ENCODE measurements around the gene ANO1. TPM values are rescaled to one million over a fixed set of nuclear protein-coding genes. Genes with fewer than 3 reads are reported as not detected.

The ANO1 gene
- total RNA-seq, 4 donors from 2014 or later = 1.1 to 27.2 (median 4.2) TPM

DNA sequence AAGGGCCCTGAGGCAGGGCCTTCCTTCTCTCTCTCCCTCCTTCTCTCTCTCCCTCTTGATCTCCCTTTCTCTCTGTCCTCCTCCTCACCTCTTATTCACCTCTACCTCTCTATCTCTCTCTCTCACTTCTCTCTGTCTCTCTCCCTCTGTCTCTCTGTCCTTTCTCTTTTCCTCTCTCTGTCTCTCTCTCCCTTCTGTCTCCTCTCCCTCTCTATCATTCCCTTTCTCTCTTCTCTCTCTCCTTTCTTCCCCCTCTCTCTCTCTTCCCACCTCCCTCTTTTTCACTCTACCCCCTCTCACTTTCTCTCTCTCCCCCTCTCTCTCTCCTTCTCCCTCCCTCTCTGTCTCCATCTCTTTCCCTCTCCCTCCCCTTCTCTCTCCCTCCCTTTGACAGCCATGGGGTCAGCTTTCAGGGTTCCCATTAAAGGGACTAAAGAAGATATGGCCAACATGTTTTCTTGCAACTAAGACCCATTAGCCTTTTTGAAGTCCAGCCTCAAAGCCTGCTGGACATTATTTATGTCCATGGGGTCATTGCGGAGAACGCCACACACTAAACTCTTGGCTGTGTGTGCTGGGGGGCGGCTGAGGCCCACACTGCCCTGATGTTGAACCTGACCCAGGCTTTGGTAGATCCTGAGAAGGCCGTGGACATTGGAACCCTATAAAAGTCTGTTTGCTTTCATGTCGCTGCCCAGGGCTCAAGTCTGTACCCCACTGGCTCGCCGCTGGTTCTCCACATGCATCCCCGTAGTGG, 15.0 kb downstream of the ANO1 start:
- TF ChIP-seq, protein P1, sequence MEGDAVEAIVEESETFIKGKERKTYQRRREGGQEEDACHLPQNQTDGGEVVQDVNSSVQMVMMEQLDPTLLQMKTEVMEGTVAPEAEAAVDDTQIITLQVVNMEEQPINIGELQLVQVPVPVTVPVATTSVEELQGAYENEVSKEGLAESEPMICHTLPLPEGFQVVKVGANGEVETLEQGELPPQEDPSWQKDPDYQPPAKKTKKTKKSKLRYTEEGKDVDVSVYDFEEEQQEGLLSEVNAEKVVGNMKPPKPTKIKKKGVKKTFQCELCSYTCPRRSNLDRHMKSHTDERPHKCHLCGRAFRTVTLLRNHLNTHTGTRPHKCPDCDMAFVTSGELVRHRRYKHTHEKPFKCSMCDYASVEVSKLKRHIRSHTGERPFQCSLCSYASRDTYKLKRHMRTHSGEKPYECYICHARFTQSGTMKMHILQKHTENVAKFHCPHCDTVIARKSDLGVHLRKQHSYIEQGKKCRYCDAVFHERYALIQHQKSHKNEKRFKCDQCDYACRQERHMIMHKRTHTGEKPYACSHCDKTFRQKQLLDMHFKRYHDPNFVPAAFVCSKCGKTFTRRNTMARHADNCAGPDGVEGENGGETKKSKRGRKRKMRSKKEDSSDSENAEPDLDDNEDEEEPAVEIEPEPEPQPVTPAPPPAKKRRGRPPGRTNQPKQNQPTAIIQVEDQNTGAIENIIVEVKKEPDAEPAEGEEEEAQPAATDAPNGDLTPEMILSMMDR (IDR thresholded peaks at IDR 0.05) = no peak
- no peak for TF ChIP-seq POLR2A (IDR thresholded peaks at IDR 0.05)
- no peaks in the 10 kb centered on the region for H3K4me1 ChIP-seq
- H3K36me3 ChIP-seq = no peaks in the 10 kb centered on the region
- H3K27me3 ChIP-seq = no peaks in the 10 kb centered on the region
- no peaks in the 10 kb centered on the region for H3K9me3 ChIP-seq
- no peak overlapping the region for H3K4me3 ChIP-seq
- DNase-seq = no peak
- H3K27ac ChIP-seq = no peak overlapping the region

DNA sequence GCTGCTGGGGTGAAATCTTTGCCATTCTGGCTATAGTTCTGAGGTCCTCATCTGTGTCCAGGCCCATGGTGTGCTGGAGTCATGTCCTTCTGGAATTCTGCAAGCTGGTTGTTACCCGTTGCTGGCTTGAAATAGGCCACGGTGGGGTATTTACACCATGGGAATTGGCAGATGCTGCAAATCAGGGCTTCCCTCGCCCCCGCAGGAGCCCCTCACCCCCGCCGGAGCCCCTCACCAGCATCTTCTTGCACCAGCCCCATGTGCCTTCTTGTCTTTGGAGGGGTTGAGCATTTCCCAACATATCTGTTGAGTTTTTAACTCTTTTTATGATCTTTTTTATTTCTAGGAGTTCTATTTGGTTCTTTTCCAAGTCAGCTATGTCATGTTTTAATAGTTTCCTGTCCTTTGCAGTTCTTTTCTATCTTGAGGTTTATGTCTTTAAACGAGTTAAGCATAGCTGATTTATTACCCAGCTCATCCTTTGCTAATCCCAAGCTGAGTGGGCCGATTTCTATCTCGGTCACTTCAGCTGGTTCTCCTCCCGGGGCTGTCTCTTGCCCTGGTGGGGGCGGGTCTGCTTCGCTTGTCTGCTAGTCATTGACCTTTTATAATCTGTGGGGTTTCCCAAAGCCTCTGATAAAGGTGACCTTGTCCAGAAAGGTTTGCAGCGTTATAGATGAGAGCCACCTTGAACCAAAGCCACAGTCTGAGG, 17.6 kb downstream of the ANO1 start:
- no peak overlapping the region for H3K27ac ChIP-seq
- DNase-seq = no peak
- TF ChIP-seq, protein P1 (IDR thresholded peaks at IDR 0.05) = no peak
- no peak for TF ChIP-seq POLR2A (IDR thresholded peaks at IDR 0.05)

DNA sequence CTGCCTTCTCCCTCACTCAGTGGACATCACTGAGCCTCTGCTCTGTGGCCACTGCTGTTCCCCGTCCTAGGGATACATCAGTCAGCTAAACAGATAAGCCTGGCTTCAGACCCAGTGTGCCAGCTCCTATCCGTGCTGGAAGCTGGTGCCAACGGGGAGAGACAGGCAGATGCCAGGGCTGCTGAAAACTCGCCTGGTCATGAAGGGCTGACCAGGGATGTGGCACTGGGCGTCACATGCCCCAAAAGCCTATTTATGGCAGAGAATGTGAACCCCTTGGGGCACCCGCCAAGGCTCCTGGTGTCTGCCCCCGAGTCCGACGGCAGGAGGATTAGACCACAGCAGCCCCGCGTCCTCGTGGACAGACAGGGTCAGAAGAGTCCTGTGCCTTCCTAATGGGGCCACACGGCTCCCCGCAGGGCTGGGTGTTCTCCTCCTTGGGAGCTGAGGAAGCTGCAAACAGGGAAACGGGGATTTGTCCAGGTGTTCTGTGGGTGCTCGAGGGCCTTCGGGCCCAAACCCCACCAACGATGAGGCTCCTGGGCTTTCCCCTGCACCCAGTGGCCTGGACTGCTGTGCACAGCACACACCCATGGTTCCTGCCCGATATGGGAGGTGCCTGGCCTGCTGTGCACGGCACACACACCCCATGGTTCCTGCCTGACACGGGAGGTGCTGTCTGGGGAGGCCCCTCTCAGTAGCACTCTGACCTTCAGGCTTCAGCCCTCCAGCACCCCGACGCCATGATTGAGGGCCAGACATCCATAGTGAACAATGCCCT, 19.9 kb downstream of the ANO1 start:
- no peaks in the 10 kb centered on the region for H3K36me3 ChIP-seq
- no peaks in the 10 kb centered on the region for H3K4me1 ChIP-seq
- H3K9me3 ChIP-seq = no peaks in the 10 kb centered on the region
- H3K27ac ChIP-seq = no peak overlapping the region
- no peak overlapping the region for H3K4me3 ChIP-seq
- DNase-seq = no peak
- TF ChIP-seq, protein P1 (IDR thresholded peaks at IDR 0.05) = no peak
- TF ChIP-seq POLR2A (IDR thresholded peaks at IDR 0.05) = no peak
- no peaks in the 10 kb centered on the region for H3K27me3 ChIP-seq

More for the DNA sequence above, 17.6 kb downstream of the ANO1 start:
- Histone ChIP-seq H3K36me3 (no peaks in the 10 kb centered on the region), H3K4me1 (no peaks in the 10 kb centered on the region), H3K9me3 (no peaks in the 10 kb centered on the region), H3K4me3 (no peak overlapping the region), H3K27me3 (no peaks in the 10 kb centered on the region)

DNA sequence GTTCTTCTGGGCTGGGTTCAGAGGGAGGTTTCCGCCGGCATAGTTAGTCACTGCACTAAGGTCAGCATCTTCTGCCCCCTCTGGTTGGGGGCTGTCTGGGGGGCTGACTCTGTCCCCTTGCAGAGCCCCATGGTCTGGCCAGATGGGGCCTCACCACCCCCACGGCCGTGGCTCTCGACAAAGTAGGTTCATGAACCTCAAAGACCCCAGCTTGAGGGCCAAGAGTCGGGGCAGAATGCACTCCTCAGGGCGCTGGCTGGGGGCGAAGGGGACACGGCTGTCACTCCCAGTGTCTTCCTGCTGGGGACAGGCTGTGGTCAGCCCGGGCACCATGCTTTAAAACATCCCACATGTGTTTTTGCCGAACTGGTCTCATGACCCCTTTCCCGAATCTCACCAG, 20.8 kb downstream of the ANO1 start:
- Histone ChIP-seq H3K27me3 (no peaks in the 10 kb centered on the region), H3K4me1 (no peaks in the 10 kb centered on the region), H3K9me3 (no peaks in the 10 kb centered on the region), H3K27ac (no peak overlapping the region), H3K36me3 (no peaks in the 10 kb centered on the region), H3K4me3 (no peak overlapping the region)
- no peak for TF ChIP-seq POLR2A (IDR thresholded peaks at IDR 0.05)
- TF ChIP-seq, protein P1 (IDR thresholded peaks at IDR 0.05) = no peak
- DNase-seq = no peak

DNA sequence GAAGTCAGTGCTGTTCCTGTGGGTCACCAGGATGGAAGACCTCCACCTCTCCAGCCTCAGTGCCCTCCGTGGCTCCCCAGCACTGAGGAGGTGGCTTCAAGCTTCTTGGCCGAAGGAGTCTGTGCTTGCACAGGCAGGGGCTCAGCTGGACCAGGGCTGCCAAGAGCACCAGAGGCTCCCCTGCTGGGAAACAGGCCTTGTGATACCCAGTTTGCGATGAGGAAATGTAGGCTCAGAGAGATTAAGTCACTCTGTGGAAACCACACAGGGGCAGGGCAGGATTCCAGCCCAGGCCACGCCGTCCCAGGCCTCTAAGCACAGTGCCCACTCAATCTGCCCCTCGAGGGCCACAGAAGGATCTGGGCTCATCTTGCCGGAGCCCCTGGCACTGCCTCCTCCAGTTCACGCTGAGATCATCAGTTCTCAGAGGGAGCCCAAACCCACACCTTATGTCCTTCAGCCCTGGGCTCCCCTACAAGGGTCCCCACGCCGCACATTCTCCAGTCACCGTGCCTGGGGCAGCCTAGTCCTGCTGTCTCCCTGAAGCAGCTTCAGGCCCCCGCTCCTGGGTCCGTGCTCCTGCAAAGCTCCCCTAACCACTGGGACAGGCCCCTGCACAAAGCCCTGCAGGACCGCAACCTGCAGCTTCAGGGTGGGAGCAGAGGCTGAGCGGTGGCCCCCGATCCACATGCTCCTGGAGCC, 21.6 kb downstream of the ANO1 start:
- H3K4me1 ChIP-seq = no peaks in the 10 kb centered on the region
- DNase-seq = no peak
- H3K9me3 ChIP-seq = no peaks in the 10 kb centered on the region
- no peak for TF ChIP-seq POLR2A (IDR thresholded peaks at IDR 0.05)
- TF ChIP-seq, protein P1 (IDR thresholded peaks at IDR 0.05) = no peak
- no peak overlapping the region for H3K4me3 ChIP-seq
- no peak overlapping the region for H3K27ac ChIP-seq
- no peaks in the 10 kb centered on the region for H3K27me3 ChIP-seq
- no peaks in the 10 kb centered on the region for H3K36me3 ChIP-seq

Measured in Peyer's patch (tissue), 4 donors.